DMS79 (cell line): Measurements from ENCODE around the gene KCNB1.
"Not testable (repeated sequence)": the region's sequence is repeated elsewhere in the genome, so short reads cannot be mapped to it uniquely, and the experiment has no call there.

Experiments used
- DNase-seq: peaks from one replicate; lab custom pipeline; 2025; lab: John Stamatoyannopoulos, UW

The KCNB1 gene

GRCh38 chr20:49433333-49433732, 49.1 kb downstream of the KCNB1 start:
- DNase-seq, result no peak

GRCh38 chr20:49432550-49432949, 49.9 kb downstream of the KCNB1 start:
- DNase-seq, result no peak

GRCh38 chr20:49431329-49431728, 51.1 kb downstream of the KCNB1 start:
- DNase-seq, result no peak

- DNase-seq, result no peak
Observed at GRCh38 chr20:49430320-49430719, 52.1 kb downstream of the KCNB1 start.

GRCh38 chr20:49427751-49428518, 54.5 kb downstream of the KCNB1 start:
- no peak for DNase-seq

- no peak for DNase-seq
Observed at GRCh38 chr20:49426873-49427272, 55.6 kb downstream of the KCNB1 start.

GRCh38 chr20:49426395-49426794, 56.1 kb downstream of the KCNB1 start:
- DNase-seq, result no peak

- DNase-seq, result no peak
Observed at GRCh38 chr20:49424536-49424935, 57.9 kb downstream of the KCNB1 start.

GRCh38 chr20:49422161-49422560, 60.3 kb downstream of the KCNB1 start:
- DNase-seq, result no peak

GRCh38 chr20:49420811-49421295, 61.6 kb downstream of the KCNB1 start:
- no peak for DNase-seq

GRCh38 chr20:49420292-49420691, 62.2 kb downstream of the KCNB1 start:
- DNase-seq, result no peak

- no peak for DNase-seq
Observed at GRCh38 chr20:49419785-49420184, 62.7 kb downstream of the KCNB1 start.

GRCh38 chr20:49418809-49419208, 63.7 kb downstream of the KCNB1 start:
- DNase-seq, result no peak

GRCh38 chr20:49417843-49418555, 64.5 kb downstream of the KCNB1 start:
- DNase-seq, result no peak

GRCh38 chr20:49415668-49416044, 66.8 kb downstream of the KCNB1 start:
- DNase-seq, result no peak

GRCh38 chr20:49415005-49415667, 67.3 kb downstream of the KCNB1 start:
- no peak for DNase-seq

- no peak for DNase-seq
Observed at GRCh38 chr20:49413677-49414076, 68.8 kb downstream of the KCNB1 start.

- no peak for DNase-seq
Observed at GRCh38 chr20:49412953-49413352, 69.5 kb downstream of the KCNB1 start.

- no peak for DNase-seq
Observed at GRCh38 chr20:49412254-49412653, 70.2 kb downstream of the KCNB1 start.

GRCh38 chr20:49411221-49411925, 71.1 kb downstream of the KCNB1 start:
- DNase-seq, result no peak

- DNase-seq, result not testable (repeated sequence)
Observed at GRCh38 chr20:49409975-49410621, 72.4 kb downstream of the KCNB1 start.
